RCC 7860 (cell line): Measurements from ENCODE around the gene ATP9A.
"Not testable (repeated sequence)": the region's sequence is repeated elsewhere in the genome, so short reads cannot be mapped to it uniquely, and the experiment has no call there.

Source experiments
- DNase-seq: peaks from one replicate; pipeline ENCODE4 v3.0.0-alpha.2; 2015; ENCODE audit warnings: low spot score
- FAIRE-seq: peaks from 2 replicates; lab custom pipeline; 2012; peaks lifted over from hg19 to GRCh38; lab: Jason Lieb, UNC

The ATP9A gene

GRCh38 chr20:51757226-51757625, 11.0 kb downstream of the ATP9A start:
- FAIRE-seq, result no peak
- DNase-seq, result no peak

DNA sequence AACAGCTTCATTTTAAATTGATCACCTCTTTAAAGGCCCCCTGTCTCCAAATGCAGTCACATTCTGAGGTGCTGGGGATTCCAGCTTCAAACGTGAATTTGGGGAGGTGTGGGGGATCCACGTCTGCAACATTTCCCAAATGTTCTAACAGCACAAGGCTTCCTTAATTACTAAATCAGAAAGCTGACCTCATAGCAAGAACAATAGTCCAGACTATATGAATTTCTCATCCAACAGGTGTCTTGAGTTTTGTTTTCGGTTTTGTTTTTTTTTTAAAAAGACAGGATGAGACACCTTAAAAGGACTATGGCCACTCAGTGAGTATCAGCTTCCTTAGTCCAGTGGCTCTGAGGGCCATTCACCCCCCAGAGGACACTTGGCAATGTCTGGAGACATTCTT, 11.5 kb downstream of the ATP9A start:
- no peak for FAIRE-seq
- DNase-seq, result no peak

DNA sequence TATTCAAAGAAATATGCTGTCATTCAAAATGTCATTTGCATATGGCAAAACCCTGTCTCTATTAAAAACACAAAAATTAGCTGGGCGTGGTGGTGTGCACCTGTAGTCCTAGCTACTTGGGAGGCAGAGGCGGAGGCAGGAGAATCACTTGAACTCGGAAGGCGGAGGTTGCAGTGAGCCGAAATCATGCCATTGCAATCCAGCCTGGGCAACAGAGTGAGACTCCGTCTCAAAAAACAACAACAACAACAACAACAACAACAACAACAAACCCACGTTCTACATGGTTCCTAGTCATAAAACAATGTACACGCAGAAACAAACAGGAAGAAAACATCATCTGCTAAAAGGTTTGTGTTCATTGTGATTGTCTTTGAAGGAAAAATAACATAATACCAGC, 15.0 kb downstream of the ATP9A start:
- DNase-seq, FAIRE-seq: not testable (repeated sequence)

DNA sequence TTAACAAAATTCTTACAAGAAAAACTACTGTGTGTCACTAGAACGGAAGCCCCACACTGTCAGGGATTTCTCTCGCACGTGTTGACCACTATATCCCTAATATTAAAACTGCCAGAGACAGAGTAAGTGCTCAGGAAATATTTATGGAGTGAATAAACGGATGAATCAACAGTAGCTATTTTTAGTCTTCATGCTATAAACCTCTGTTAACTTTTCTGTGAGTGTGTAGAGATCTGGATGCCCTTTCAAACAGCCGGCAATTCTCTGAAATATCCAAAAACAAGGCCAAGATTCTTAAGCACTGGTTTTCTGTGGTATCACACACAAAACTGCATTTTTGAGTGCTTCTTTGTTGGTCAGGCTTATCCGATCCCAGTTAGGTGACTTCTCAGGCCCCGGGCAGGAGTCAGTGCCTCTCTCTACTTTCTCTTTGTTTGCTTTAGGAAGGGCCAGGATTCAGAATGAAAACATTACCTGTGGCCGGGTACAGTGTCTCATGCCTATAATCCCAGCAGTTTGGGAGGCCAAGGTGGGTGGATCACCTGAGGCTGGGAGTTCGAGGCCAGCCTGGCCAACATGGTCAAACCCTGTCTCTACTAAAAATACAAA, 15.7 kb downstream of the ATP9A start:
- peak; percentile 90 for DNase-seq
- FAIRE-seq, result peak; percentile 81

GRCh38 chr20:51750770-51751388, 17.3 kb downstream of the ATP9A start:
- FAIRE-seq, result no peak
- DNase-seq, result no peak

GRCh38 chr20:51750037-51750769, 18.0 kb downstream of the ATP9A start:
- FAIRE-seq (peak; percentile 94), DNase-seq (peak; percentile 100)

GRCh38 chr20:51749674-51750036, 18.5 kb downstream of the ATP9A start:
- DNase-seq (peak; percentile 74), FAIRE-seq (no peak)

DNA sequence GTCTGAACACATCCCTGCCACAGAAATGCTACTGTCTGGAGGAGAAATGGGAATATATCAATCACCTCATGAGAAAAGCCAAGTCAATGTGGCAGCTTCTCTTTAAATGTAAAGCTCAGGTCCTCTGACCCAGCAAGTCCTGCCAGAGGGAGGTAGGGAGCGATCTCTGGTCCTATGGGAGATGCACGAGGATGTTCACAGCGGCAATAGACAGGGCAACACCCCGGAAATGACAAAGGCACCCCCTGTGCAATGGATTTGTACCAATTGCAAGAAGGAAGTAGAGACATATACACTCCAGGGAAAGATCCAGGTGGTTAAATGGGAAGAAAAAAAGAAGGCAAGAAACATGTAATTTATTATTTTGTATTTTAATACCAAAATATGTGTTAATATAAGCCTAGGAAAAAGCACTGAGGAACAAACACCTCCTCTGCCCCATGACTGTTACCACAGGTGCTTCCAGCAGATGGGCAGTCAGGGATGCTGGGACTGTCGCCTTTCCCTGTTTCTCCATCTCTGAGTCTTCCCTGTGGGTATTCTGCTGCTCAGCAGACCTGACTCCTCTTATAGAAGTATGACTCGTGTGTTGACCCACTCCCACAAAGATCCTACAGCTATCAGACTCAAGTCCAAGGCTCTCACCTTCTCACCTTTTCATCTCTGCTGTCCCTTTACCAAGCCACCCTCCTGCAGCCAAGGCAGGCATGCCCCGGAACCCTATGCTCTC, 20.8 kb downstream of the ATP9A start:
- no peak for FAIRE-seq
- DNase-seq, result no peak

GRCh38 chr20:51745804-51746203, 22.4 kb downstream of the ATP9A start:
- FAIRE-seq, result no peak
- no peak for DNase-seq

- FAIRE-seq, result no peak
Measured at GRCh38 chr20:51740838-51741237, 27.4 kb downstream of the ATP9A start.

GRCh38 chr20:51740308-51740707, 27.9 kb downstream of the ATP9A start:
- DNase-seq, FAIRE-seq: not testable (repeated sequence)

More at GRCh38 chr20:51740838-51741237, 27.4 kb downstream of the ATP9A start:
- no peak for DNase-seq

DNA sequence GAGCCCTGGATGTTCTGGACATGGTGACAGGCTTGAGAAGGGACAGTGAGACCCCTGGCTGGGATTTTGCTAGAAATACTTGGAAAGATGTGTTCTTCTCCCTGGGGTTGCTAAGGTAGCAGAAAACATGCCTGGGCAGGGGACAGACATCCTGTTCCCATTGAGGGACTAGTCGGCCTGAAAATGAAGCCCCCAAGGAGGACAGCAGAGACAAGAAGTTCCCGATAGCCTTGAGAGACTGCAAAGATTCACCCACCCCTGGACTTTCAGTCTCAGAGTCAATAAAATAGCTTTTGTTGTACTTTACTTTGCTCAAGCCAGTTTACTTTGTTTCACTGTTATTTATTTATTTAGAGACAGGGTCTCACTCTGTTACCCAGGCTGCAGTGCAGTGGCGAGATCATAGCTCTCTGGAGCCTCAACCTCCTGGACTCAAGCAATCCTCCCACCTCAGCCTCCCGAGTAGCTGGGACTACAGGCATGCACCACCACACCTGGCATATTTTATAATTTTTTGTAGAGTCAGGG, 28.4 kb downstream of the ATP9A start:
- no peak for DNase-seq
- FAIRE-seq, result no peak

- DNase-seq (no peak), FAIRE-seq (no peak)
Measured at GRCh38 chr20:51738877-51739447, 29.2 kb downstream of the ATP9A start.

- not testable (repeated sequence) for DNase-seq, FAIRE-seq
Measured at GRCh38 chr20:51738261-51738660, 29.9 kb downstream of the ATP9A start.

DNA sequence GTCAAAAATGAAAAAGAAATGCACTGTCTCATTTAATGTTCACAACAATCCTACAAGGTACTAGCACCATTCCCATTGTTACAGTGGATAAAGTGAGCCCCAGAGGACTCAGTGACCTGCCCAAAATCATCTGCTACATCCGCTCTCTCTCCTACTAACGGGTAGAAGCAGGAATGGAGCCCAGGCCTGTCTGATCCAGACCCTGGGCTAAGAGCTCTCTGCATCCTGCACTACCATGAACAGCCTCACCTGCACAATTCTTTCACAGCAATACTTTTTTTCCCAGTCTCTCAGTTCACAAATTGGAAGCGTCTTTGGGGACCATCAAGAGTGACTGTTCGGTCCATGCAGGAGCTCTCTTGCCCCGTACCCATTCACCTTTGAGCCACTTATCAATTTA, 31.2 kb downstream of the ATP9A start:
- DNase-seq (no peak), FAIRE-seq (no peak)

DNA sequence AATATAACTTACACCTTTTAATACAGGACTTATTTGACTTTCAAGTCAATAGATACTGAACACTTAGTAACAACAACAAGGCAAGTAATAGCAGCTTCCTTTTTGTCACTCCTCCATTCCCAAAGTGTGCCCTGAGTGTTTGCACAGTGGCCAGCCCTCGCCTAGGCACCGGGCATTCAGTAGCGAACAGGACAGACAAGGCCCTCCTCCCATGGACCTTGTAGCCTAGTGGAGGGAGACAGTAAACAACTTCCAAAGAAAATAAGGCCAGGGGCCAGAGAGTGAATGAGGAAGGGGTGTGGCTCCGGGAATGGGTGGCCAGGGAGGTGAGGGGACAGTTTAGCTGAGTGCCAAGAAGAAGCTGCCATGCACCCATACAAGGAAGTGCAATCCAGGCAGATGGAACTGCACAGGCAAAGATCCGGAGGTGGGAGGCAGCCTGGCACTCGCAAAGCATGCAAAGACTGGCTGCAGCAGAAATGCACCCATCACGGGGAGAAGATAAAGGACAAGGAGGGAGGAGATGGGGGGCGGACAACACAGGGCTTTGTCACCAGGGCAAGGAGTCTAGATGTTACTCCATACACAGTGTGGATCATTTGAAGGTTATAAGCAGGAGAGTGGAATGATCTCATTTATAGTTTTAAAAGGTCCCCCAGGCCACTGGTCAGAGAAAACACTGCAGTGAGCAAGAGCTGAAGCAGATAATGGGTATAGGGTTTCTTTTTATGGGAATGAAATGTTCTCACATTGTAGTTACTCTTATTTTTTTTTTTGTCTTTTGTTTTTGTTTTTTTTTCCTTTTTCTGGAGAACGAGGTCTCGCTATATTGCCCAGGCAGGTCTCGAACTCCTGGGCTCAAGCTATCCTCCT, 32.2 kb downstream of the ATP9A start:
- FAIRE-seq (no peak), DNase-seq (no peak)

GRCh38 chr20:51734876-51735720, 33.1 kb downstream of the ATP9A start:
- FAIRE-seq (no peak), DNase-seq (no peak)

- FAIRE-seq, result no peak
- no peak for DNase-seq
Measured at GRCh38 chr20:51733070-51733469, 35.1 kb downstream of the ATP9A start.
